Tibial nerve (tissue), 4 donors: ENCODE data around the gene MPRIP. TPM values are rescaled to one million over a fixed set of nuclear protein-coding genes. Genes with fewer than 3 reads are reported as not detected.
"Not testable (repeated sequence)": the region's sequence is repeated elsewhere in the genome, so short reads cannot be mapped to it uniquely, and the experiment has no call there.

Source experiments
- DNase-seq, 2 donors: peaks; one replicate each; pipeline ENCODE4 v3.0.0-alpha.2; 2019; ENCODE audit warnings: low spot score in 2 of 2
- H3K27ac ChIP-seq, 4 donors: fragments of 200-600 bp; sonication (generic) in 3 of 4; one replicate each; pipeline ENCODE4 v1.5.1; 2017 to 2019; ENCODE audit warnings: mild to moderate bottlenecking in 1 of 4
- H3K27me3 ChIP-seq, 2 donors: fragments of 200-600 bp; sonication (generic) in 1 of 2; one replicate each; pipeline versions ENCODE4 v1.5.1 to v1.6.0; 2017 to 2019
- H3K36me3 ChIP-seq, 3 donors: fragments of 200-600 bp; sonication (generic); one replicate each; pipeline ENCODE4 v1.5.1; 2018 to 2019
- H3K4me1 ChIP-seq, 4 donors: fragments of 200-600 bp; sonication (generic) in 3 of 4; one replicate each; pipeline ENCODE4 v1.5.1; 2017 to 2019
- H3K4me3 ChIP-seq, 4 donors: fragments of 200-600 bp; sonication (generic) in 3 of 4; one replicate each; pipeline ENCODE4 v1.5.1; 2017 to 2019; ENCODE audit warnings: mild to moderate bottlenecking in 1 of 4, moderate library complexity in 1 of 4
- H3K9me3 ChIP-seq, 4 donors: fragments of 200-600 bp; sonication (generic) in 3 of 4; one replicate each; pipeline ENCODE4 v1.5.1; 2017 to 2019
- EP300 ChIP-seq, 2 donors: sonication (generic); formaldehyde crosslinking; IDR thresholded peaks; one replicate each; pipeline ENCODE4 v1.6.1; 2017; ENCODE audit warnings: antibody characterized with exemption in 2 of 2, mild to moderate bottlenecking in 1 of 2
- POLR2A ChIP-seq, 2 donors: fragments of 450-650 bp; IDR thresholded peaks; one replicate each; pipeline ENCODE4 v1.6.1; 2017; ENCODE audit warnings: antibody characterized with exemption in 2 of 2, mild to moderate bottlenecking in 2 of 2, moderate library complexity in 2 of 2
- WGBS, 2 donors: methylation state at CpG; one replicate each; pipeline ENCODE4 v1.1.5; 2018; 5-methylcytosine and 5-hydroxymethylcytosine counted together
- total RNA-seq, 4 donors: library from RNA; depleted of rRNA; stranded (reverse); fragments of >200 nt; gene quantifications; one replicate each; pipeline ENCODE4 v1.1.0, GENCODE V29; 2016
- TF ChIP-seq, protein P1 (sequence below), 5 experiments: fragments of 200-600 bp in 3 of 5; fragments of 450-650 bp in 2 of 5; sonication (generic) in 3 of 5; IDR thresholded peaks; one replicate each; pipeline ENCODE4 v1.5.1; 2016 to 2019; ENCODE audit warnings: antibody characterized with exemption in 5 of 5, mild to moderate bottlenecking in 3 of 5, moderate library complexity in 2 of 5

Gene MPRIP
- total RNA-seq, 4 donors from 2014 or later = 216 to 291 (median 265) TPM

DNA sequence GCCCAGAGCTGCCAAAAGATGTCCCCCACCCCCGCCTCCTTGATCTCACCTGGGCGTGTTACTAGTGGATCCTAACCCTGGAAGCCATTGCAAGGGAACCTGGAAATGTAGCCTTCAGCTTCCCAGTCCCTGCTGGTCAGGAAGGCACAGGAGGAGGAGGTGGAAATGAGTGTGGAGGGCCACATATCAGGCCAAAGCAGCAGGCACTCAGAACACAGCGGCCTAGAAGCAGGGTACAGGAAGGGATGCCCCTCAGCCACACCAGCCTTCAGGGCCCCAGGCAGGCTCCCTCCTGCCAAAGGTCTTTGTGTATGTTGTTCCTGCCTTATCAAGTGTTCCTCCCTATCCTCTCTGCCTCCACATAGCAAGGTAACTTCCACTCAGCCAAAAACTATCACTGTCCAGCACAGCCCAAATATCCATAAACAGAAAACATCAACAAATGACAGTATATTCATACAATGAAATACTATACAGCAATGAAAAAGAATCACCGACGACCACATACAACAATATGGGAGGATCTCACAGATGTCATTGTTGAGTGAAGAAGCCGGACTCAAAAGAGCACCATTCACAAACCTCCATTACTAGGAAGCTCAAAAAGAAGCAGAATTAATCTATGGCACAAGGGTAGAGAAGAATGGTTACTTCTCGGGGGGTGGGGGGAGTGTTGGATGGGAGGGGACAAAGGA is 42.2 kb upstream of the MPRIP start:
- no peak for TF ChIP-seq EP300 (IDR thresholded peaks at IDR 0.05)
- no peak for TF ChIP-seq POLR2A (IDR thresholded peaks at IDR 0.05)
- TF ChIP-seq, protein P1, sequence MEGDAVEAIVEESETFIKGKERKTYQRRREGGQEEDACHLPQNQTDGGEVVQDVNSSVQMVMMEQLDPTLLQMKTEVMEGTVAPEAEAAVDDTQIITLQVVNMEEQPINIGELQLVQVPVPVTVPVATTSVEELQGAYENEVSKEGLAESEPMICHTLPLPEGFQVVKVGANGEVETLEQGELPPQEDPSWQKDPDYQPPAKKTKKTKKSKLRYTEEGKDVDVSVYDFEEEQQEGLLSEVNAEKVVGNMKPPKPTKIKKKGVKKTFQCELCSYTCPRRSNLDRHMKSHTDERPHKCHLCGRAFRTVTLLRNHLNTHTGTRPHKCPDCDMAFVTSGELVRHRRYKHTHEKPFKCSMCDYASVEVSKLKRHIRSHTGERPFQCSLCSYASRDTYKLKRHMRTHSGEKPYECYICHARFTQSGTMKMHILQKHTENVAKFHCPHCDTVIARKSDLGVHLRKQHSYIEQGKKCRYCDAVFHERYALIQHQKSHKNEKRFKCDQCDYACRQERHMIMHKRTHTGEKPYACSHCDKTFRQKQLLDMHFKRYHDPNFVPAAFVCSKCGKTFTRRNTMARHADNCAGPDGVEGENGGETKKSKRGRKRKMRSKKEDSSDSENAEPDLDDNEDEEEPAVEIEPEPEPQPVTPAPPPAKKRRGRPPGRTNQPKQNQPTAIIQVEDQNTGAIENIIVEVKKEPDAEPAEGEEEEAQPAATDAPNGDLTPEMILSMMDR (IDR thresholded peaks at IDR 0.05) = no peak
- DNase-seq = no peak
- H3K9me3 ChIP-seq = no peaks in the 10 kb centered on the region
- no peaks in the 10 kb centered on the region for H3K36me3 ChIP-seq
- H3K4me3 ChIP-seq = no peak overlapping the region
- WGBS, 2 donors = 81 to 93% methylated on average over 6 to 7 of the region's 7 CpGs
- H3K4me1 ChIP-seq = peaks cover 0 to 8% (median 3%) of the 10 kb centered on the region in 4 donors
- no peak overlapping the region for H3K27ac ChIP-seq
- H3K27me3 ChIP-seq = no peaks in the 10 kb centered on the region

DNA sequence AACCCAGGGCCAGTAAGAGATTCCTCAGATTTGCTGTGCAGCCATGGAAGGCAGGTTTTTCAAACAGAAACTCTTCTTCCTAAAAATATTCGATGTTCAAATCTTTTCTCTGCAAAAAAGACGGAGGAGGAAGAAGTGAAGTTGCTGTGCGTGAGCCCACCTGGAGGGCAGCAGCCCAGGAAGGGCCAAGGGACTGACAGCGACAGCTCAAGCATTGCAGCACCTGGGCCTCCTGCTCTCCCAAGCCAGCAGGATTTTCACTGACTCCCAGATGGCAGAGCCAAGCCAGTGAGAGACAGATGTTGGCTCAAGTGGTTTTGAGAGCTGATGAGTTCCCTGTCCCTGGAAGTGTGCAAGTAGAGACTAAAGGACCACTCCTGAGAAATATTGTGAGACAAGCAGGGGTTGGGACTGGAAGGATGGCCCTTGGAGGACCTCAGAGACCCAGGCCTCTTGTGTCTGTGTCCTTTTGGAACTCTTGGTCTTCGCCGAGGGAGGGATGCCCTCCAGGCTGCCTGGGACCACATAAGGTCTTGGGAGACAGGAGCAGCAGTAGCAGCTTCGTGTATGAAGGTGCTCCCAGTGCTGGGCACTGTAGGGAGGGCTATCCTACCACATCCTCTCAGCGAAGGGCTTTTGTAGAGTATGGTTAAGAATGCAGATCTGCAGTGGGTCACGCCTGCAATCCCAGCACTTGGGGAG is 41.0 kb upstream of the MPRIP start:
- no peaks in the 10 kb centered on the region for H3K36me3 ChIP-seq
- no peaks in the 10 kb centered on the region for H3K9me3 ChIP-seq
- H3K4me1 ChIP-seq = peaks cover 0 to 8% (median 3%) of the 10 kb centered on the region in 4 donors
- TF ChIP-seq POLR2A (IDR thresholded peaks at IDR 0.05) (no peak), EP300 (IDR thresholded peaks at IDR 0.05) (no peak)
- TF ChIP-seq, protein P1 (IDR thresholded peaks at IDR 0.05) = no peak
- H3K27ac ChIP-seq = no peak overlapping the region
- DNase-seq = no peak
- H3K27me3 ChIP-seq = no peaks in the 10 kb centered on the region
- WGBS, 2 donors = 74 to 86% methylated on average over 8 to 9 of the region's 9 CpGs
- no peak overlapping the region for H3K4me3 ChIP-seq

DNA sequence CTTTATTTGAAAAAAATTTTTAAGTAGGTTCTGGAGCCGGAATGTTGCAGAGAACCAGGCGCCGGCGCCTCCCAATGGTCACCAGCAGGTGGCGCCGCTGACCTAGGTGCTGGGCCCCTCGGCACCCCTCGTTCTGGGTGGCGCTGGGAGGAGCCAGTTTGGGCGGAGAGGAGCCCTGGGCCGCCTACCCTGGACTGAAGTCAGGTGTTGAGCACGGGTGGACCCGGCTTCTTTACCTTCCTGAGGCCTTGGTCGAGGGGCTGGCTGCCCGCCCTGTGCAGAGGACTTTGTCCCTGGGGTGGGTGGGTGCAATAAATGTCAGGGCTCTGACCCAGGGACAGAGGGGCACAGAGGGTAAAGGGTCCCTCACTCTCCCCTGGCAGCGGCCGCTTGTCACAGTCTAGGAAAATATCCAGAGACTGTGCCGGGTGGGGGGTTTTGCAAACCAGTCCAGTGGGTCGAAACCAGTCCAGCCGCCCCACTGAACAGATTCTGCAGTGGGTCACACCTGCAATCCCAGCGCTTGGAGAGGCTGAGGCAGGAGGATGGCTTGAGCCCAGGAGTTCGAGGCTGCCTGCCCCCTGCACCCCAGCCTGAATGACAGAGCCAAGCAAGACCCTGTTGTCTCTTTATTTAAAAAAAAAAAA is 40.3 kb upstream of the MPRIP start:
- peak overlapping the region in 1 of 4 donors; percentile 37 for H3K27ac ChIP-seq
- H3K27me3 ChIP-seq = no peaks in the 10 kb centered on the region
- 21 to 22% methylated on average over 19 to 21 of the region's 22 CpGs for WGBS, 2 donors
- peaks cover 0 to 8% (median 3%) of the 10 kb centered on the region in 4 donors for H3K4me1 ChIP-seq
- H3K9me3 ChIP-seq = no peaks in the 10 kb centered on the region
- H3K4me3 ChIP-seq = peak overlapping the region in 1 of 4 donors; percentile 26
- H3K36me3 ChIP-seq = no peaks in the 10 kb centered on the region
- DNase-seq = peak; percentile 66 to 77
- TF ChIP-seq, protein P1 (IDR thresholded peaks at IDR 0.05) = peak; percentile 93 to 99 (median 96)
- no peak for TF ChIP-seq POLR2A (IDR thresholded peaks at IDR 0.05)

DNA sequence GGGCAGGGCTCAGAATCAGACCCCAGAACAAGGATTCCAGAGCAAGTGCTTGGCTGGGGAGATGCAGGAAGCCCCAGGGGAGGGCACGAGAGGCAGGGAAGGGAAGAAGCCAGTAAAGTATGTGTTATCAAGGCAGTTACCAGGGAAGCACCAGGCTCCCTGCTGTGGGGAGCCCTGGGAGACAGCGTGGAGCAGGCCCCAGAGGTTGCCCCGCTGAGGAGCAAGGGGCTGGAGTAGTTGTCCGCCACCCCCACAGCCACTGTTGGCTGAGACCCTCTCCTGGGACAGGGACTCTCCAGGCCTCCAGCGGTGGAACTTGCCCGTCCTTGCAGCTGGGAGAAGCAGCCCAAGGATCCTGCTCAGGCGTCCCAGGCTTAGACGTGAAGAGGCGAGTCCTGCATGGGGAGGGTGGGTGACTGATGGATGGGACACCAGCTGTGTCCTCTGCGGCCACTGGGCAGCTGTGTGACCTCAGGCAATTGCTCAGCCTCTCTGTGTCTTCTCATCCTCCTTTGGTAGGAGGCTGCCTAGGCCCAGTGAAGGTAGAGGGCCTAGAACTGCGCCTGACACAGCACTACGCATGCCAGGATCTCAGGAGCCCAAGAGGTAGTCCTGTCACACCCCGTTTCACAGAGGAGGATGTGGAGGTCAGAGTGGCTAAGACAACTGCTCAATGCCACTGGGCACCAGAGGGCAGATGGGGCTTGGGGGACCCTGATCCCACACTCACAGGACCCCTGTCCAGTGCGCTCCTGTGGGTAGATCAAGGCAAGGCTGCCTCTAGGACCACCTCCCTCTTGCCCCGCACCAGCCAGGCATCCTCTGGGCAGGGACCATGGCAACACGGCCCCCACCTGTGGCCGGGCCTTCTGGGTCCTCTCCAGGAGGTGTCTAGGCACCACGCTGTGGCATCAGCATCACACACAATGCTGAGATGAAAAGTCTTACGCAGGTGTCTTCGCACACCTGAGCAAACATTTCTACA is 39.2 kb upstream of the MPRIP start:
- DNase-seq, H3K9me3 ChIP-seq, H3K27ac ChIP-seq, H3K27me3 ChIP-seq, H3K4me1 ChIP-seq, H3K4me3 ChIP-seq, H3K36me3 ChIP-seq: not testable (repeated sequence)
- 86% methylated on average over 17 to 18 of the region's 20 CpGs for WGBS, 2 donors
